GM12801 (cell line): ENCODE results near the gene DCAKD.

Source experiments
- CTCF ChIP-seq: IDR thresholded peaks from one replicate; pipeline ENCODE4 v1.5.1; 2011; ENCODE audit warnings: control low read depth; ENCODE audit not compliant: insufficient read length; ENCODE audit errors: extremely low read depth

The DCAKD gene

GRCh38 chr17:45048795-45049563 lies 2.5 kb downstream of the DCAKD start:
- no peak for TF ChIP-seq CTCF

GRCh38 chr17:45046537-45047125 lies 4.8 kb downstream of the DCAKD start:
- TF ChIP-seq CTCF, result no peak

GRCh38 chr17:45043813-45044540 lies 7.5 kb downstream of the DCAKD start:
- no peak for TF ChIP-seq CTCF

GRCh38 chr17:45042346-45043120 lies 8.9 kb downstream of the DCAKD start:
- no peak for TF ChIP-seq CTCF

GRCh38 chr17:45040459-45040858 lies 11.0 kb downstream of the DCAKD start:
- no peak for TF ChIP-seq CTCF

GRCh38 chr17:45038728-45039634 lies 12.5 kb downstream of the DCAKD start:
- TF ChIP-seq CTCF, result no peak
